AG08395 (cell line): ENCODE data around the gene HIVEP2.

Experiments
- DNase-seq: peaks from one replicate; pipeline ENCODE4 v3.0.0; 2012; ENCODE audit warnings: mixed read lengths, low spot score

The HIVEP2 gene

DNA sequence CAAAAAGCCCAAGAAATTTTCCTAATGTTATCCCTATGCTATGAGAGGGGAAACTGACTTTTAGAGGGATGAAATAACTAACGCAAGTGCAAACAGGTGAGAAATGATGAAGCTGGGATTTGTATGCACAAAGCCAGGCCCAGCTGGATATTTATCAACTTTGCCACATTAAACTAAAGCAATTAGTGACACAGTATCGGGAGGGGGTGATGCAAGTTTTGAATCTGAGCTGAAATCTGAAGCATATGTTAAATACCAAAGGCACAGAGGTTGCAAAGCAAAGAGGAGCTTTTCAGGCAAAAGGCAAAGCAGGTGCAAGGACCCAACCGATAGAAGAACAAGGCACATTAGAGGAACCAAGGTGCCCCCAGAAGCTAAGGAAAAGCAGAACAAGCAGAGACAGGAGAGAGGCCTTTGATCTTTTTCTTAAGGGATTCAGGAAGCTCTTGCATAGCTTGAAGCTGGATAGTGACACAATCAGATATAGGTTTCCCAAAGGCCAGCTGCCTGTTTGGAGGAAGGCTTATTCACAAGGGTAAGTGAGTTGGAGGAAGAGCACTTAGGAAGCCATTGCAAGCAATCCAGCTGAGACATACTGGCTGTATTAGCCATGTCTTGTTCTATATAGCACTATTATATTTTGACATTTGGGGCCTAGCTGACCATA, 207.5 kb downstream of the HIVEP2 start:
- no peak for DNase-seq

DNA sequence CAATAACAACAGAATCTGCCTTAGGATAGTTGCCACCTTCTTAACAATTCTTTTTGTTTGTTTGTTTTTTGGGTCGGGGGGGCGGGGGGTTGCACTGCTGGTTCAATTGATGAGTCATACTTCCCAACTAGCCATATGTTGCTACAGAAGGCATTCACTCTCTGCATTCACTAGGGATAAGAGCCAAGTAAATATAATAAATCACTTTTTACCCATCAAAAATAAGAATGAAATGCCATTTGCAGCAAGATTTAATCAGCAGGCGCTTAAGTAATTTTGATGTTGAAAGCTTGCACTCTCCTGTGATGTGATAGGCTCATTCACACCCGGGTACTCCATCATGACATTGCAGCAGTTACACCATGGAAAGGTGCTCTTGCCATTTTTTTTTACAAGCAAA, 209.8 kb downstream of the HIVEP2 start:
- no peak for DNase-seq

DNA sequence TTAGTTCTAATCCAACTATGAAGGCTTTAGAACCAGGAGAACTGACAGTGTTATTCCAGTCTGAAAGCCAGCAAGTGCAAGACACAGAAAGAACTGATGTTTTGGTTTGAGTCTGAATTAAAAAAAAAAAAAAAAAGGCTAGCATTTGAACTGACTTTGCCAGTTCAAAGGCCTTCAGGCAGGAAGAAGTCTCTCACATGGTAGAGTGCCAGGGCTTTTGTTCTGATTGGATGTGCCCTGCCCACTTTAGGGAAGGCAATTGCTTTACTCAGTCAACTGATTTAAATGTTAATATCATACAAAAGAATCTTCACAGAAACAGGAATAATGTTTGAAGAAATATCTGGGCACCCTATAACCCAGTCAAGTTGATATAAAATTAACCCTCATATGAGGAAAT, 212.2 kb downstream of the HIVEP2 start:
- DNase-seq, result no peak

DNA sequence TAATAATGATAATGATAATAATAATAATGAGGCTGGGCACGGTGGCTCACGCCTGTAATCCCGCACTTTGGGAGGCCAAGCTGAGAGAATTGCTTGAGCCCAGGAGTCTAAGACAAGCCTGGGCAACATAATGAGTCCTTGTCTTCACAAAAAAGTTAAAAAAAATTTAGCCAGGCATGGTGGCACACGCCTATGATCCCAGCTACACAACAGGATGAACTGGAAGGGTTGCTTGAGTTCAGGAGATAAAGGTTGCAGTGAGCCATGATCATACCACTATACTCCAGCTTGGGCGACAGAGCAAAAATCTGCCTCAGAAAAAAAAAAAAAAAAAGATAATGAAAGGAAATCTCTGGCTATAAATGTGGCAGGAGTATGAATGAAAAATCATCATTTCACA, 213.4 kb downstream of the HIVEP2 start:
- DNase-seq, result no peak

DNA sequence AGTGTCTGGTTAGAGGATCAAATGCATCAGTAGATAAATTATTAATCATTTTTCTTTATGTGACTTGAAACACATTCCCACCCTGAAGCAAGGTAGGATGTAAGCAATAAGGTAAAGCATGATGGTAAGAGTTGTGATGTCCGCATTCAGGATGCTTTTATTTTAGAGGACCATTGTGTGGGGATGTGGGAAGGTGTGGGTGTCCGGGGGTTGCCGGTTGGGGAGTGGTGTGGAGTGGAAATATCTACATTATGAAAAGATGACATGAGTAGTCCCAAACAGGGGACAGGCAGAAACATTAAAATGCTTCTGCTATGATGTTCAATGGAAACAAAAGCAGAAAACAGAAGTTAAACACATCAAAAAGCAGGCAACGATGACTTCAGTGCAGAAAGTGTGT, 215.4 kb downstream of the HIVEP2 start:
- DNase-seq, result no peak

DNA sequence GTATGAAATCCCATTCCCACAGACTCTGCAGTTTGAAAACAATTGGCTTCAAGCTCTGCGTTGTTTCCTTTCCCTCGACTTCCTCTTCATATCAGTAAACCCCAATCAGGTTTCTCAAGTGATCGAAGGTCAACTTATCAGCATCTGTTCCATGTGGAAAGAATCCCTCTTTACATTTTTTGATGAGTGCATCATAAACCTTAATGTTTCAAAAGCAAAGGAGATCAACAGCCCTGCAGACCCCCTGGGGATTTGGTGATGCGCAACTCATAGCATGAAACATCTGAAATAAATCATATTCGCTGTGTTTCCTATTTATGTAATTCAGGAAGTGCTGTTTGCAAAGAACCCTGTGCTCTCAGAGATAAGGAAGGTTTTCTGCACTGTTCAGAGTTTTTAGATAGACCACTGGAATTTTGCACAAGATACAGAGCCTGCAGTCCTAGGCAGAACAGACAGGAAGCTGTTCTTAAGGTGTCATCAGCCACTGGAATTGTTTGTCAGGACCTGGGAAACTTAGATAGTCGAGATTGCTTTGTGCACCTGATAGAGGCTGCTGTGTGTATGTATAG, 216.0 kb downstream of the HIVEP2 start:
- DNase-seq, result peak; percentile 22

DNA sequence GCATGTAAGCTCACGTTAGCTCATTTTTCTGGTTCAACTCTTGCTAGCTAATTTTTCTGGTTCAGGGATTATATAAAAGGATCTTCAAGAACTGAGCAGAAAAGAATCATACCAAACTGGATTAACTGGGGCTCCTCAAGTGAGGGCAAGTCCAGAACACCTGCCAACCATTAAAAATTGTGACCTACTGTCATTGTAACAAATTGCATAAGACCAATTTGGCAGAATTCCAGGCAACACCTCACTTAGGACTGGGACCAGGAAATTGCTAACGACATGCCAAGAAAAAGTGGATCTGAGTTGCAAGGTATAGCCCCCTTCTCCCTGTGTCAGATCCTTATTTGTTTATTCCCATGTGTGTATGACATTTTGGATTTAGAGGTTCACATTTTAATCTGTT, 216.6 kb downstream of the HIVEP2 start:
- no peak for DNase-seq

DNA sequence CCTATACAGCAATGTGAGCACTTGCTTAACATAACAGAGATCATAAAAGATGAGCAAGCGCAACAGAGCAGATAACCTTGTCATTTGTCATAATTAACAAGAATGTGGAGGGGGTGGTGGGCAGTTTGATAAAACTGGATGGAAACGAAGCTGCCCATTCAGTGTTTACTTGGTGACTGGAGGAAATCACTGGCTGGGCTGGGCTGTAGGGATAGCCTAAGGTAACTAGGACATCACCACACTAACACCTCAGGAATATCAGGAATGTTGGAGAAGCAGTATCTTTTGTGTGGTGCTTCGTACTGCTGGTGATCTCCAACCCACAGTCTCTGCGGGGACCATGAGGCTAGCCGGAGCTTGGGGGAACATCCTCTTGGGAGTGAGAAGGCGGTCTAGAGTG, 218.4 kb downstream of the HIVEP2 start:
- DNase-seq, result no peak

DNA sequence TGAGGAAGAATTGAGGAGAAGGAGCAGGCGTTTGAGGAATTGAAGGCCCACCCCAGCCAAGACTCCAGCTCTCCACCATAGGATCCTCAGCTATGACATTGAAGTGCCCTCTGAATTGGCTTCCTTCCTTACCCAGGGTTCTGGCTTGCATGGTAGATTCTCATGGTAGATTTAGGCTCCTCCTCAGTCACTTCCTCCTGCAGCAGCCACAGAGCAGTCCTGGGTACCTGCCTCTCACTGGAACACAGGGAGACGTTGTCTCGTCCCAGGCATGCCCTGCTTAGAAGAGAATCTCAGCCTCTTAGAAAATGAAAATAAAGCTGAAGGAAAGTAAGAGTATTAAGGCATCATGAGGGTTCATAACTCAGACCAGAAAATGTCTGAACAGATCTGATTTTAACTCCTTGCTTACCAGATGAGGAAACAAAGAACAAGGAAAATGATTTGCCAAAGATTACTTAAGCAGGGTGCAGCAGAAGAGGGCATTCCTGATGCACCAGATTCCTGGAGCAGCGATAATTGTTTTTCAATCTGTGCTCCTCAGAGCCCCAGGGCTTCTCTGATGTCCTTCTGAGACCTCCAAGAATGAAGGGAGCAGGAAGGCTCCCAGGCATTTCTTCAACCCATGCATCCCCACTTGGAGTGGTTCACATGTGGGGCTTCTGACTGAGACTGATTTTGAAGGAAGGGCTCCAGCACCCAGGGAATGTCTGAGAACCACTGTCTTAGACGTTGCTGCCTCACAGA, 219.8 kb downstream of the HIVEP2 start:
- no peak for DNase-seq

DNA sequence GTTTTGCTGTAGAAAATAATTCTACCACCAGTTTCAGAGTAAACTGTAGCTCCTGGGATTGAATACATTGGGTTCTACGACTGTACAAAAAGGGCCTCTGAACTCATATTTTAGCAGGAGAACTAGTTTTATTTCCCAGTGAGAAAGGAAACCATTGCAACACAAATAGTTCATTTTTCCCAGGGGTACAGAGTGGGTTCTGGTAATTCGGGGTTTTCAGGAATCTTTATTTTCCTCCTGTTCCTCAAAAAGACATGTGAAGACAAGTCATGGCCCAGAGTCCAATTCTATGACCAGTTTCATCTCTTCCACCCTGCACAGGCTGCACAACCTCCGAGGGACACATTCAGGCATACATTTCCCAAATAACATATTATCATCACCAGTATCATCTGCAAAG, 222.1 kb downstream of the HIVEP2 start:
- DNase-seq, result no peak

DNA sequence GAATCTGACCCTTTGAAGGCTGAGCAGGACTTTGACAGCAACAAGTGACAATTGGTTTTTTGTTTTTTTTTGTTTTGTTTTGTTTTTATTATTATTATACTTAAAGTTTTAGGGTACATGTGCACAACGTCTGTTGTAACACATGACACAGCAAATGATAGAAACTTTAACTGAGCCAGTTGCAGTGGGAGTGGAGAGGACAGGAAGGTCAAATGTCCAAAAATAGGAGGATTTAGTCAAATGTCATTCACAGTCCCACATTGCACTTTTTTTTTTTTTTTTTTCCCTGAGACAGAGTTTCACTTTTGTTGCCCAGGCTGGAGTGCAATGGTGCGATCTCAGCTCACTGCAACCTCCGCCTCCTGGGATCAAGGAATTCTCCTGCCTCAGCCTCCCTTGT, 223.0 kb downstream of the HIVEP2 start:
- DNase-seq, result no peak

DNA sequence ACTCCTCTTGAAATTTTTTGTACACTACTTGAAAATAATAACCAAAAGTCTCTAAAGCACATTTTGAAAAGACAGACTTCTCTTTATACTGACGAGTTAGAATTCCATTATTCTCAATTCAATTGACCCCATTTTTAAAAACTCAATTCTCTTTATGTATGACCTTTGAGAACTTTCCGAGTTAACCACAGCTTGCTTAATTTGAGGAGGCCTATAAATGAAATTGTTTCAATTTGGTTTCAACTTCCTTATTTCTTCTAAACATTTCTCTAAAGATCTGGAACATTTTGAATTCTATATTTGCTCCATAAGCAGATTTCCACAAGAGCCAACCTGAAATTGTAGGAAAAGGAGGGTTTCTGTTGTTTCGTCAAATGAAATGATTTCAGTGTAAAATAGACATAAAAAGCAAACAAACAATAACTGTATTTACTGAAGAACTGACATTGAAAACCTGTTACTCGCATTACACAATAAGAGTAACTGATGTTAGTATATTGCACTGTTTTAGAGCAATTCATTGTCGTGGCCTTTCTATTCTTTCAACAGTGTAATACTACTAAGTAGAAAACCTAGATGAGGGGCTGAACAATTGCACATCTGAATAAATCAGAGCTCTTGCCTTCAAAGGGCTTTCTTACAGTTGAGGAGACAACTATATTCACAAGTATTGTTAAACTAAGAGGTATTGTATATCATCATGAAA, 223.6 kb downstream of the HIVEP2 start:
- DNase-seq, result no peak

DNA sequence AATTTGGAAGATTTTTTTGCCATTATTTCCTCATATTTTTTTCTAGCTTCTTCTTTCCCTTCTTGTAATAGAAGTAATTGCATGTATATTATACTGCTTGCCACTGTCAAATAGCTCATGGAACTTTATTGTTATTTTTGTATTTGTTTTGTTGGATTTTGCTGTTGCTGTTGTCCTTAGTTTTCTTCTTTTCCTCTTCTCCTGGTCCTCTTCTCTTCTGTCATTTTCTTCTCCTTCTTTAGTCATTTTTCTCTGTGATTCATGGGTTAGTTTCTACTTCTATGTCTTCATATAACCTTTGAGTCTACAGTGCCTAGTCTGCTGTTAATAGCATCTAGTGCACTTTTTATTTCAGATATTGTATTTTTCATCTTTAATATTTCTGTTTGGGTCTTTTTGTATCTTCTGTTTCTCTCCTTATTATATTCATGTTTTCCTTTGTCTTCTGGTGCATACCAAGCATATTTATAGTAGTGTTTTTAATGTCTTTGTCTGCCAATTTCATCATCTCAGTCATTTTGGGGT, 226.2 kb downstream of the HIVEP2 start:
- DNase-seq, result no peak

DNA sequence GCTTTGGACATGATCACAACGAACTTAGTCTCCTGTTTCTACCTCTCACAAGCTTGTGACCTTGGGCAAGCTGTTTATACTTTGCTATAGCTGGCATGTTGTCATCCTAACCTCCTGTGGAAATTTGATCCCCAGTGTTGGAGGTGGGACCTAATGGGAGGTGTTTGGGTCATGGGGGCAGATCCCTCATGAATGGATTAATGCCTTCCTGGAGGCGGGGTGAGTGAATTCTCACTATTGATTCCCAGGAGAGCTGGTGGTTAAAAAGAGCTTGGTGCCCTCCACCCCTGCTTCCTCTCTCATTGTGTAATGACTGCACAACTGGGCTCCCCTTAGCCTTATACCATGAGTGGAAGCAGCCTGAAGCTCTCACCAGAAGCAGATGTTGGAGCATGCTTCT, 228.9 kb downstream of the HIVEP2 start:
- DNase-seq, result no peak

DNA sequence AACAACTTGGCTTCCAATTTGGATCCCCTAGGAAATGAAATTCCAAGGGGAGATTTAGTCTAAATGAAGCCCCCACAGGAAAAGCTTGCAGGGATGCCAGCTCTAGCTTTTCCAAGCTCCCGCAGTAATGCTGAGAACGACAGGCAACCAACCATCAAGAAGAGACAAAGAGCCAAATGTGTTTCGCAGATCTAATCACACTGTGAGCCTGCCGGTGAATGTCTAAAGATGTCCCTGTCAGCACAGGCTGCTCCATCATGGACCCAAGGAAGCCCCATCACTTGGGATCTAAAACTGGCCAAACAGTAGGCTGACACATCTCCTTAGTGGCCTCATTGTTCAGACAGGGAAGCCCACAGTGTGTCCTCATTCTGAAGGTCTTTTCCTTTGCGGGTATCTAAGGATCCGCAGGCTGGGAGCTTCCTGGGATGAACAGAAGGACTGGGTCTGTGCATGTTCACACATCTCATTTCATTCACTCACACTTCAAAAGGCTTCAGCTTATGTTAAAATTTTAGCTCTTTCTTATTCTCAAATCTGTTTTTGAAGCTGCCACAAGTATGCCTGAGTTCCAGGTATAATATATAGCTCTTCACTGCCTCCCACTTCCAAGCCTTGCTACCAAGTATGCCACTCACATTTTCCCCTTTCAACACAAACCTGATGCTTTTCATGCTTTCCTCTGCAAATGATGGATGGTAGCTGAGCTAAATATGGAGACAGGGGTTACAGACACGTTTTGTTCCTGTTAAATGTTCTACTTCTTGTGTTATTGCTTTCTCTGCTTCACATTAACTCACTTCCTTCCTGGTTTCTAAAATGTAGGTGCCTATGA, 229.8 kb downstream of the HIVEP2 start:
- no peak for DNase-seq

DNA sequence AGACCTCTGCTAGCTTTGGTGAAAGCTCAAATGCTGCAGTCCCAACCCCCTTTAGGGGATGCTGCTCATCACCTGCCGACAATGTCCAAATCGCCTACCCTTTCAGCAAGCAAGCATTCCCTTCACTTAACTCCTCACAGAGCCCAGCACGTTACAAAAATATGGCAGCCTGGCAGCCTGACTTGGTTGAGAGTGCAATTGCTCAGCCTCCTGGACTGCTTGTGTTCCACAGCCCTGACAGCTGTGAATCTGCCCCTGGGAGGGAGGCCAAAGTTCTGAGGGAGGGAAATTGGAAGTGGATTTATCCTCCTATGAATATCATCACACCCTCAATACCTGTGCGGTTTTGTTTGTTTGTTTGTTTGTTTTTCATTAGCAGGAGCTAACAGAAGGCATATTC, 231.0 kb downstream of the HIVEP2 start:
- no peak for DNase-seq

DNA sequence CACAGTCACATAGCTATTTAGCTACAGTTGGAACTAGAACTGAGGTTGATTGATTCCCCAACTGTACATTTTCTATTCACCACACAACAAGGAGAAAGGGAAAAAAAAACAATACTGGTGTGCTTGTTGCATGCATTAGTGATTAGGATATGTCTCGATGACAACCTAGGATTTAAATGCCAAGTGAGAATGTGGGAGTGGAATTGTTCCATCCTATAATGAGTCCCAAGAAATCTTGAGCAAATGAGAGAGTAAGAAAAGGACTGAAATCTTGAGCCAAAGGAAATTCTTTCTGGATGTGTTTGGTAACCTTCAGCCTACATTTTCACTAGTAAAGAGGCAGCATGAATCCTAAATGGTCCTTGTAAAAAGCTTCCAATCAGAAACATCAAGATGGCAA, 232.7 kb downstream of the HIVEP2 start:
- no peak for DNase-seq

DNA sequence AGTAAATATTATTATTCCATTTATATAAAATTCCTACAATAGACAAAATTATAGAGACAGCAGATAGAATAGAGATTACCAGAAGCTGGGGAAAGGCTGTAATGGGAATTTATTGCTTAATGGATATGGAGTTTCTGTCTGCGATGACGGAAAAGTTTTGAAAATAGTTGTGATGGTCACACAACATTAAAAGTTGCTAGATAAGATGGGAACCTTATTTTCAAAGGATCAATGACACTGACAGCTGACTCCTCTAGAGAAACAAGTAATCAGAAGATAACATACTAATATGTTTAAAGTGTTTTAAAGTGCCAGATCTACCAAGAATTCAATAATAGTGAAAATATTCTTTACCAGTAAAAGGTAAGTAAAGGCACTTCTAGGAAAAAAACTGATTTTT, 236.3 kb downstream of the HIVEP2 start:
- DNase-seq, result no peak

DNA sequence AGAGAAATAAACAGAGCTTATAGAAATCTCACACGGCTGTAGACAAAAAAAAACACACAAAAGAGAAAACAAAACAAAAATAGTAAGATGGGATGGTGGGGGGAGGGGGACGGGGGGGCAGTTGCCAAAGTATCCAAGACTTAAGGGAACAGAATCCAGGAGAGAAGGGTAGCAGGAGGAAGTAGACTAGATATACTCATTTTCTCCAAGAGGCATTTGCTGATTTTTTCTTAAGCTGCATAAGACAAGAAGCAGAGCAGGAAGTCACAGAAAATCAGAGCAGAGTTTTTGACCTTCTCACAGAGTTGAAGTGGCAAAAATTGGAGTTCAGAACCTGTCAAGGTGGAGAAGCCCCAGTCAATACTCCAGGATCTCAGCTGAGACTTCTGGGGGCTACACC, 237.7 kb downstream of the HIVEP2 start:
- DNase-seq, result no peak

DNA sequence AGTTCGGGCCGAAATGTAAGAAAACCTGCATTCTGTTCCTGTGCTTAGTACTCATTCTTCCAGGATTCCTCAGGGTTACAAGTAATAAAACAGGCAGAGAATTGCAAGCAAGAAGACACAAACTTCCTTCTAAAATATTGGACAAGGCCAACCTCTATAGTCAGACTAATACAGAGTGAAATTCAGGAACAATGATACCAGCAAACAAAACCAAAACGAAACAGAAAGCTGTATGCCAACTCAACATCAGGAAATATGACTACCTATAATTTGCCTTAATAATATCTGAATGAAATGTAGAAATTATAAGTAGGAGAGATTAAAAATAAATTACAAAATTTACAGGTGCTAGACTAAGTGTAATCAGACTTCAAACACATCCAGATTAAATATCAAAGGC, 238.8 kb downstream of the HIVEP2 start:
- DNase-seq, result no peak

DNA sequence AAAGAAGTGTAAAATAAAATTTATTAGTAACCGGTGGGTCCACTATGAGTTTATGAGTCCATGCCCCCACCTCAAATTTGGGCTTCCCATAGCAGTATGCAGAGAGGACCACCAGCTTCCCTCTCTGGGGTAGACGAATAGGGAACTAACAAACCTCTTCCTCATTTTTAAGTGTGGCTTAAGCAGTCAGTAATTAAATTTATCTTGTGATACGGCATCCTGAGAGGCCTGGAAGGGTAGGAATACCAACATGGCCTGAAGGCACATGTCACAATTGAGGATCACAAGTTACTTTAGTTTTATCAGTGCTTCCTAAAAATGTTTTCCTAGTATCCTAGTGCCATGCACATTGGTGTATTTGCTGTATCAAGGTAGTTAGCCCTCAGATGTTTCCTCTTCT, 239.9 kb downstream of the HIVEP2 start:
- DNase-seq, result no peak
